IMR-90 (cell line): ENCODE results near the gene COL17A1. TPM values are rescaled to one million over a fixed set of nuclear protein-coding genes. Genes with fewer than 3 reads are reported as not detected.

Experiments
- ATAC-seq: fragments of 200-7000 bp; cut with Tn5 transposase; 2 replicates; pipeline ENCODE4 v1.9.1; 2020; ENCODE audit warnings: low read depth, mild to moderate bottlenecking, moderate library complexity
- BruUV-seq: library from RNA; stranded (reverse); fragments of 400-500 nt; replicated peaks from 2 replicates; lab custom pipeline; 2021; lab: Mats Ljungman, UMichigan
- CTCF ChIA-PET: fragments of 300-600 bp; formaldehyde crosslinking; extraction: SDS; loops from one replicate; lab custom pipeline; 2021; ENCODE audit warnings: antibody characterized with exemption; lab: Yijun Ruan, JAX
- POLR2A ChIA-PET: fragments of 300-600 bp; sonication (Branson Sonifier 250); formaldehyde crosslinking; loops from one replicate; lab custom pipeline; 2022; ENCODE audit warnings: antibody characterized with exemption; ENCODE audit not compliant: unreplicated experiment; lab: Charles Lee
- DNase-seq: peaks from one replicate; pipeline ENCODE4 v3.0.0; 2013
- H2AFZ ChIP-seq: replicated peaks from 2 replicates; pipeline ENCODE3; 2013; ENCODE audit warnings: low read length, mild to moderate bottlenecking; ENCODE audit not compliant: poor library complexity
- H2AK5ac ChIP-seq: 2 replicates; pipeline ENCODE4 v1.6.1; 2013; ENCODE audit warnings: low read depth, low read length, inconsistent platforms
- H2AK9ac ChIP-seq: replicated peaks from 2 replicates; pipeline ENCODE3; 2013; ENCODE audit warnings: mild to moderate bottlenecking, low read depth, low read length, moderate library complexity; ENCODE audit not compliant: poor library complexity
- H2BK120ac ChIP-seq: 2 replicates; pipeline ENCODE4 v1.6.1; 2013; ENCODE audit warnings: low read depth, low read length, inconsistent platforms
- H2BK15ac ChIP-seq: 3 replicates; pipeline ENCODE4 v1.6.1; 2013; ENCODE audit warnings: low read depth, low read length, inconsistent platforms
- H2BK20ac ChIP-seq: 2 replicates; pipeline ENCODE4 v1.6.1; 2013; ENCODE audit warnings: low read depth, mild to moderate bottlenecking, inconsistent platforms, low read length, moderate library complexity
- H2BK5ac ChIP-seq: 2 replicates; pipeline ENCODE4 v1.6.1; 2013; ENCODE audit warnings: mild to moderate bottlenecking, low read depth, low read length, inconsistent platforms; ENCODE audit not compliant: poor library complexity, severe bottlenecking
- H3K14ac ChIP-seq: replicated peaks from 2 replicates; pipeline ENCODE4 v1.6.1; 2013; ENCODE audit warnings: low read depth, low read length, inconsistent platforms
- H3K18ac ChIP-seq: 2 replicates; pipeline ENCODE4 v1.6.1; 2013; ENCODE audit warnings: low read depth, low read length, control low read depth
- H3K23ac ChIP-seq: 2 replicates; pipeline ENCODE4 v1.6.1; 2013; ENCODE audit warnings: low read depth, low read length, inconsistent platforms
- H3K27ac ChIP-seq: 2 replicates; pipeline ENCODE4 v1.5.1; 2013; ENCODE audit warnings: mild to moderate bottlenecking, control low read depth, low read length; ENCODE audit not compliant: insufficient read depth
- H3K27me3 ChIP-seq: 2 replicates; pipeline ENCODE4 v1.6.1; 2013; ENCODE audit warnings: low read length; ENCODE audit not compliant: control insufficient read depth, insufficient read depth
- H3K36me3 ChIP-seq: 2 replicates; pipeline ENCODE4 v1.6.1; 2013; ENCODE audit warnings: low read length, mixed read lengths; ENCODE audit not compliant: control insufficient read depth, insufficient read depth
- H3K4ac ChIP-seq: 2 replicates; pipeline ENCODE4 v1.6.1; 2013; ENCODE audit warnings: low read depth, low read length, inconsistent platforms
- H3K4me1 ChIP-seq: 2 replicates; pipeline ENCODE4 v1.6.1; 2013; ENCODE audit warnings: low read length, mixed read lengths; ENCODE audit not compliant: control insufficient read depth, insufficient read depth
- H3K4me2 ChIP-seq: 2 replicates; pipeline ENCODE4 v1.6.1; 2013; ENCODE audit warnings: low read depth, mild to moderate bottlenecking, control low read depth, low read length, moderate library complexity
- H3K4me3 ChIP-seq: 2 replicates; pipeline ENCODE4 v1.5.1; 2013; ENCODE audit warnings: low read depth, mild to moderate bottlenecking, control low read depth, low read length, moderate library complexity; ENCODE audit not compliant: insufficient read depth
- H3K56ac ChIP-seq: 2 replicates; pipeline ENCODE4 v1.6.1; 2013; ENCODE audit warnings: low read length, inconsistent platforms; ENCODE audit not compliant: insufficient read depth; ENCODE audit errors: extremely low read depth
- H3K79me1 ChIP-seq, 2 experiments: 2 replicates each; pipeline ENCODE4 v1.6.1; 2013; ENCODE audit warnings: low read length in 2 of 2, inconsistent platforms in 1 of 2, low read depth in 1 of 2
- H3K9ac ChIP-seq: 2 replicates; pipeline ENCODE4 v1.6.1; 2013; ENCODE audit warnings: low read depth, low read length, control low read depth
- H3K9me1 ChIP-seq: 2 replicates; pipeline ENCODE4 v1.6.1; 2013; ENCODE audit warnings: low read length, inconsistent platforms; ENCODE audit not compliant: insufficient read depth
- H3K9me3 ChIP-seq: 2 replicates; pipeline ENCODE4 v1.6.1; 2013; ENCODE audit warnings: low read length; ENCODE audit not compliant: control insufficient read depth, insufficient read depth
- H4K20me1 ChIP-seq: 2 replicates; pipeline ENCODE4 v1.6.1; 2013; ENCODE audit warnings: low read length, inconsistent platforms; ENCODE audit not compliant: insufficient read depth
- H4K5ac ChIP-seq: 2 replicates; pipeline ENCODE4 v1.6.1; 2013; ENCODE audit warnings: mild to moderate bottlenecking, low read depth, low read length, control low read depth
- H4K8ac ChIP-seq, 2 experiments: 2 replicates each; pipeline ENCODE4 v1.6.1; 2013; ENCODE audit warnings: low read depth in 2 of 2, low read length in 2 of 2, control low read depth in 1 of 2, inconsistent platforms in 1 of 2
- H4K91ac ChIP-seq: 2 replicates; pipeline ENCODE4 v1.6.1; 2013; ENCODE audit warnings: low read depth, low read length, inconsistent platforms; ENCODE audit not compliant: insufficient read depth
- CEBPB ChIP-seq: IDR thresholded peaks from 2 replicates; pipeline ENCODE4 v1.6.1; 2012; ENCODE audit warnings: low read depth, low read length, improper control_type of control experiment
- CHD1 ChIP-seq: IDR thresholded peaks from 2 replicates; pipeline ENCODE4 v1.6.1; 2012; ENCODE audit warnings: low read depth, low read length, improper control_type of control experiment
- CTCF ChIP-seq: conservative IDR thresholded peaks from 2 replicates; pipeline ENCODE4 v1.5.1; 2012; ENCODE audit warnings: mild to moderate bottlenecking, low read depth, low read length, improper control_type of control experiment
- ELK1 ChIP-seq: fragments of 150-350 bp; IDR thresholded peaks from 2 replicates; pipeline ENCODE4 v1.6.1; 2016; ENCODE audit warnings: low read depth, mild to moderate bottlenecking, low read length, moderate library complexity, borderline replicate concordance
- FOS ChIP-seq: fragments of 150-350 bp; IDR thresholded peaks from 2 replicates; pipeline ENCODE4 v1.6.1; 2016; ENCODE audit warnings: low read depth, low read length
- MAZ ChIP-seq: IDR thresholded peaks from 2 replicates; pipeline ENCODE4 v1.6.1; 2012; ENCODE audit warnings: low read depth, mild to moderate bottlenecking, low read length, improper control_type of control experiment, moderate library complexity, borderline replicate concordance
- MXI1 ChIP-seq: IDR thresholded peaks from 2 replicates; pipeline ENCODE4 v1.6.1; 2012; ENCODE audit warnings: low read depth, mild to moderate bottlenecking, low read length, moderate library complexity, borderline replicate concordance
- NFE2L2 ChIP-seq: fragments of 150-350 bp; IDR thresholded peaks from 2 replicates; pipeline ENCODE4 v1.6.1; 2016; ENCODE audit warnings: low read depth, mild to moderate bottlenecking, low read length
- POLR2A ChIP-seq: IDR thresholded peaks from 2 replicates; pipeline ENCODE4 v1.6.1; 2012; ENCODE audit warnings: mild to moderate bottlenecking, low read depth, low read length
- RAD21 ChIP-seq: IDR thresholded peaks from 2 replicates; pipeline ENCODE4 v1.6.1; 2012; ENCODE audit warnings: low read length, improper control_type of control experiment
- RCOR1 ChIP-seq: IDR thresholded peaks from 2 replicates; pipeline ENCODE4 v1.6.1; 2012; ENCODE audit warnings: mild to moderate bottlenecking, low read length, improper control_type of control experiment; ENCODE audit not compliant: insufficient replicate concordance
- RFX5 ChIP-seq: IDR thresholded peaks from 2 replicates; pipeline ENCODE4 v1.8.0; 2012; ENCODE audit warnings: low read depth, mild to moderate bottlenecking, low read length, moderate library complexity
- SMC3 ChIP-seq: fragments of 150-350 bp; IDR thresholded peaks from 2 replicates; pipeline ENCODE4 v1.6.1; 2016; ENCODE audit warnings: low read depth, mild to moderate bottlenecking, antibody characterized with exemption, low read length, moderate library complexity
- USF2 ChIP-seq: fragments of 150-350 bp; IDR thresholded peaks from 2 replicates; pipeline ENCODE4 v1.6.1; 2017; ENCODE audit warnings: mild to moderate bottlenecking, antibody characterized with exemption, low read length, low read depth
- WGBS, 2 experiments: methylation state at CpG; one replicate each; pipeline versions ENCODE4 v1.1.5 to v1.1.7; 2013; ENCODE audit warnings: missing lambda C conversion rate in 2 of 2; ENCODE audit not compliant: insufficient read length in 1 of 2; ENCODE audit errors: extremely low coverage in 2 of 2; 5-methylcytosine and 5-hydroxymethylcytosine counted together
- dilution Hi-C: fragments of 300-500 bp; cut with HindIII; formaldehyde crosslinking; loops from one replicate; pipeline ENCODE4 v1.14.3; 2018; ENCODE audit warnings: low sequenced_read_pairs; ENCODE audit not compliant: unreplicated experiment
- in situ Hi-C: fragments of 300-500 bp; cut with MboI; formaldehyde crosslinking; loops from 3 replicates; pipeline ENCODE4 v1.14.3; 2019; ENCODE audit warnings: low sequenced_read_pairs, inconsistent platforms, mixed read lengths
- intact Hi-C: fragments of 100-400 bp; cut with micrococcal nuclease; formaldehyde crosslinking; loops from 2 replicates; pipeline ENCODE4 v1.10.0; 2022
- polyA plus RNA-seq, 3 experiments: library from polyadenylated mRNA; depleted of rRNA; stranded (reverse); fragments of >200 nt; gene quantifications; 2 replicates each; pipeline ENCODE4 v1.2.3, GENCODE V29; 2012; ENCODE audit warnings: low replicate concordance in 1 of 3
- total RNA-seq: library from RNA; depleted of rRNA; stranded (reverse); fragments of >200 nt; gene quantifications from 2 replicates; pipeline ENCODE4 v1.2.3, GENCODE V29; 2012

The COL17A1 gene
- total and polyA plus RNA-seq, 2 of the 4 experiments (the other 2 are of a cell fraction) = 0.14 to 0.18 TPM

GRCh38 chr10:104127411-104127810, 41.7 kb upstream of the COL17A1 start:
- Histone ChIP-seq H3K18ac (no peak overlapping the region), H3K36me3 (no peaks in the 10 kb centered on the region), H3K79me1 (peaks cover 0 to 3% of the 10 kb centered on the region in 2 experiments; a peak in 2 of 4 replicates), H3K27me3 (no peaks in the 10 kb centered on the region), H3K14ac (no peak overlapping the region), H4K91ac (no peak overlapping the region), H3K9me3 (no peaks in the 10 kb centered on the region), H4K5ac (no peak overlapping the region), H3K23ac (no peak overlapping the region), H2BK120ac (no peak overlapping the region), H4K20me1 (no peaks in the 10 kb centered on the region), H3K56ac (no peak overlapping the region), H3K4me3 (no peak overlapping the region), H3K4ac (no peak overlapping the region), H2AK5ac (no peak overlapping the region), H2AK9ac (no peak overlapping the region), H3K9ac (no peak overlapping the region), H2AFZ (no peak overlapping the region), H3K9me1 (no peaks in the 10 kb centered on the region), H3K4me2 (no peak overlapping the region), H2BK20ac (no peak overlapping the region), H3K4me1 (no peaks in the 10 kb centered on the region), H4K8ac (no peak overlapping the region), H2BK15ac (no peak overlapping the region), H3K27ac (no peak overlapping the region), H2BK5ac (no peak overlapping the region)
- TF ChIP-seq ELK1 (no peak), CHD1 (no peak), POLR2A (no peak), NFE2L2 (no peak), MXI1 (no peak), FOS (no peak), USF2 (no peak), MAZ (no peak), CEBPB (no peak), SMC3 (no peak), CTCF (no peak), RCOR1 (no peak), RAD21 (no peak), RFX5 (no peak)
- no CpG with 5 or more reads among the region's 2 CpGs for WGBS, 2 experiments
- ATAC-seq (peak; percentile 29; the same call in 1 of the 2 replicates), DNase-seq (no peak)
- intact Hi-C loops (no loop called here), in situ Hi-C loops (no loop called here), dilution Hi-C loops (no loop called here)
- POLR2A ChIA-PET = no interaction called here
- CTCF ChIA-PET = interaction anchor here (0.9 kb wide), 1 partner anchor 28 kb away, joined by 3 read pairs; no protein-coding TSS in a partner anchor
- no TSS peak for BruUV-seq
